Gastrocnemius medialis (tissue), 4 donors: ENCODE measurements around the gene CBX7. TPM values are rescaled to one million over a fixed set of nuclear protein-coding genes. Genes with fewer than 3 reads are reported as not detected.

Experiments
- ATAC-seq, 2 donors: fragments of 150-250 bp; one replicate each; pipeline ENCODE4 v1.9.1; 2016
- DNase-seq, 2 donors: peaks; one replicate each; pipeline ENCODE4 v3.0.0-alpha.2; 2019
- H3K27ac ChIP-seq, 4 donors: fragments of 200-600 bp; sonication (generic); 1 replicate in 1 of 4; 2 replicates in 3 of 4; pipeline ENCODE4 v1.5.1; 2016 to 2018; ENCODE audit warnings: mild to moderate bottlenecking in 2 of 4, moderate library complexity in 1 of 4
- H3K27me3 ChIP-seq, 3 donors: fragments of 200-600 bp; sonication (generic) in 2 of 3; 1 replicate in 1 of 3; 2 replicates in 2 of 3; pipeline versions ENCODE4 v1.5.1 to v1.6.0; 2016 to 2019; ENCODE audit warnings: mild to moderate bottlenecking in 1 of 3, moderate library complexity in 1 of 3
- H3K36me3 ChIP-seq, 2 donors: fragments of 200-600 bp; sonication (generic) in 1 of 2; one replicate each; pipeline ENCODE4 v1.5.1; 2017 to 2018
- H3K4me1 ChIP-seq, 2 donors: fragments of 200-600 bp; sonication (generic) in 1 of 2; one replicate each; pipeline ENCODE4 v1.5.1; 2016 to 2017; ENCODE audit warnings: mild to moderate bottlenecking in 2 of 2
- H3K4me3 ChIP-seq, 4 donors: fragments of 200-600 bp; sonication (generic) in 3 of 4; 1 replicate in 1 of 4; 2 replicates in 3 of 4; pipeline ENCODE4 v1.5.1; 2016 to 2019; ENCODE audit warnings: mild to moderate bottlenecking in 2 of 4
- H3K9me3 ChIP-seq, 3 donors: fragments of 200-600 bp; sonication (generic) in 2 of 3; 1 replicate in 1 of 3; 2 replicates in 2 of 3; pipeline ENCODE4 v1.5.1; 2016 to 2019
- CTCF ChIP-seq, 5 experiments: fragments of 450-650 bp in 3 of 5; fragments of 200-600 bp in 2 of 5; sonication (generic) in 2 of 5; IDR thresholded peaks in 4 of 5; conservative IDR thresholded peaks in 1 of 5; 1 replicate in 4 of 5; 2 replicates in 1 of 5; pipeline ENCODE4 v1.5.1; 2016 to 2019; ENCODE audit warnings: antibody characterized with exemption in 5 of 5, mild to moderate bottlenecking in 3 of 5, moderate library complexity in 3 of 5
- POLR2A ChIP-seq, 2 donors: fragments of 450-650 bp; IDR thresholded peaks; one replicate each; pipeline ENCODE4 v1.6.1; 2017; ENCODE audit warnings: antibody characterized with exemption in 2 of 2, mild to moderate bottlenecking in 2 of 2, moderate library complexity in 2 of 2
- in situ Hi-C, 4 donors: fragments of 200-750 bp; cut with MboI; loops; one replicate each; pipeline versions ENCODE4 v1.15.0 to v1.8.0; 2017; ENCODE audit warnings: low sequenced_read_pairs in 4 of 4
- intact Hi-C: fragments of 100-400 bp; cut with DNase I; formaldehyde crosslinking; loops from one replicate; pipeline ENCODE4 v1.15.1; 2023; ENCODE audit warnings: low total_unique reads
- total RNA-seq, 4 donors: library from RNA; depleted of rRNA; stranded (reverse); fragments of >200 nt; gene quantifications; one replicate each; pipeline versions ENCODE4 v1.1.0 to v1.2.3, GENCODE V29; 2016

The CBX7 gene
- total RNA-seq, 4 donors from 2014 or later: 52.4 to 78.1 (median 62.3) TPM

- DNase-seq (no peak), ATAC-seq (no peak)
- no peaks in the 10 kb centered on the region for H3K27me3 ChIP-seq
- no peak for TF ChIP-seq POLR2A (IDR thresholded peaks at IDR 0.05)
- H3K27ac ChIP-seq: no peak overlapping the region
- in situ Hi-C loops (no loop called here), intact Hi-C loops (no loop called here)
- no peak overlapping the region for H3K4me3 ChIP-seq
- peaks cover 0 to 32% of the 10 kb centered on the region in 2 donors for H3K36me3 ChIP-seq
- H3K9me3 ChIP-seq: no peaks in the 10 kb centered on the region
- no peaks in the 10 kb centered on the region for H3K4me1 ChIP-seq
These were observed 16.2 kb downstream of the CBX7 start for GRCh38 chr22:39136317-39136716.

GRCh38 chr22:39135092-39135896, 17.2 kb downstream of the CBX7 start:
- ATAC-seq: no peak
- DNase-seq: no peak
- no peak overlapping the region for H3K27ac ChIP-seq
- H3K36me3 ChIP-seq: peaks cover 0 to 32% of the 10 kb centered on the region in 2 donors
- H3K4me3 ChIP-seq: no peak overlapping the region
- intact Hi-C loops: no loop called here
- in situ Hi-C loops: no loop called here
- H3K4me1 ChIP-seq: no peaks in the 10 kb centered on the region
- peak in 1 of 5 experiments; percentile 26 for TF ChIP-seq CTCF (IDR thresholded peaks at IDR 0.05 in 4 of 5, conservative IDR thresholded peaks at IDR 0.05 in 1 of 5)
- TF ChIP-seq POLR2A (IDR thresholded peaks at IDR 0.05): no peak
- no peaks in the 10 kb centered on the region for H3K27me3 ChIP-seq
- no peaks in the 10 kb centered on the region for H3K9me3 ChIP-seq

- Histone ChIP-seq H3K27ac (no peak overlapping the region), H3K27me3 (no peaks in the 10 kb centered on the region), H3K4me1 (no peaks in the 10 kb centered on the region), H3K36me3 (peaks cover 0 to 32% of the 10 kb centered on the region in 2 donors), H3K4me3 (no peak overlapping the region), H3K9me3 (no peaks in the 10 kb centered on the region)
- DNase-seq: no peak
- intact Hi-C loops (no loop called here), in situ Hi-C loops (no loop called here)
- ATAC-seq: no peak
- no peak for TF ChIP-seq CTCF (IDR thresholded peaks at IDR 0.05 in 4 of 5, conservative IDR thresholded peaks at IDR 0.05 in 1 of 5)
- TF ChIP-seq POLR2A (IDR thresholded peaks at IDR 0.05): no peak
These were observed 18.0 kb downstream of the CBX7 start for GRCh38 chr22:39134366-39135091.

GRCh38 chr22:39133871-39134270, 18.6 kb downstream of the CBX7 start:
- TF ChIP-seq CTCF (IDR thresholded peaks at IDR 0.05 in 4 of 5, conservative IDR thresholded peaks at IDR 0.05 in 1 of 5): no peak
- TF ChIP-seq POLR2A (IDR thresholded peaks at IDR 0.05): no peak
- H3K36me3 ChIP-seq: peaks cover 0 to 30% of the 10 kb centered on the region in 2 donors
- in situ Hi-C loops: no loop called here
- intact Hi-C loops: no loop called here
- no peak overlapping the region for H3K4me3 ChIP-seq
- H3K27me3 ChIP-seq: no peaks in the 10 kb centered on the region
- H3K9me3 ChIP-seq: no peaks in the 10 kb centered on the region
- H3K4me1 ChIP-seq: no peaks in the 10 kb centered on the region
- ATAC-seq: no peak
- DNase-seq: no peak
- H3K27ac ChIP-seq: no peak overlapping the region

GRCh38 chr22:39132871-39133524, 19.5 kb downstream of the CBX7 start:
- no peaks in the 10 kb centered on the region for H3K9me3 ChIP-seq
- H3K27ac ChIP-seq: no peak overlapping the region
- H3K27me3 ChIP-seq: no peaks in the 10 kb centered on the region
- no peak for TF ChIP-seq POLR2A (IDR thresholded peaks at IDR 0.05)
- no peak for TF ChIP-seq CTCF (IDR thresholded peaks at IDR 0.05 in 4 of 5, conservative IDR thresholded peaks at IDR 0.05 in 1 of 5)
- peaks cover 0 to 27% of the 10 kb centered on the region in 2 donors for H3K36me3 ChIP-seq
- H3K4me3 ChIP-seq: no peak overlapping the region
- H3K4me1 ChIP-seq: no peaks in the 10 kb centered on the region
- no peak for DNase-seq
- in situ Hi-C loops (no loop called here), intact Hi-C loops (no loop called here)
- no peak for ATAC-seq
